Measurements from ENCODE around the gene PCDHGA1. TPM values are rescaled to one million over a fixed set of nuclear protein-coding genes. Genes with fewer than 3 reads are reported as not detected.

PCDHGA1 gene
- total and polyA plus RNA-seq, 2 of the 4 experiments (the other 2 are of a cell fraction): 0.90 to 0.92 TPM

GRCh38 chr5:141440341-141440740 is 110.0 kb downstream of the PCDHGA1 start:
- H2BK120ac ChIP-seq (ENCODE audit: low read depth, low read length): no peak overlapping the region
- dilution Hi-C loops (cut with HindIII; ENCODE audit: low sequenced_read_pairs, unreplicated experiment) (no loop called here), in situ Hi-C loops (cut with MboI; ENCODE audit: low sequenced_read_pairs) (no loop called here), intact Hi-C loops (cut with micrococcal nuclease) (no loop called here)
- WGBS, 2 experiments (ENCODE audit: extremely low coverage in 2 of 2, insufficient read length in 1 of 2): 93% methylated on average over 3 of the region's 9 CpGs; no CpG with 5 or more reads in 1 of the 2 experiments
- H4K91ac ChIP-seq (ENCODE audit: insufficient read depth, low read depth, low read length): no peak overlapping the region
- H4K8ac ChIP-seq (ENCODE audit: low read depth in 2 of 2, low read length in 2 of 2): no peak overlapping the region
- no peak overlapping the region for H3K18ac ChIP-seq (ENCODE audit: low read depth, low read length)
- H3K4me3 ChIP-seq (ENCODE audit: insufficient read depth, low read depth, low read length): no peak overlapping the region
- H2AK9ac ChIP-seq (replicated peaks; ENCODE audit: low read depth, low read length, poor library complexity): no peak overlapping the region
- no peak for DNase-seq
- H3K14ac ChIP-seq (replicated peaks; ENCODE audit: low read depth, low read length): no peak overlapping the region
- ChIA-PET POLR2A (ENCODE audit: unreplicated experiment) (no interaction called here), CTCF (interaction anchor here (0.8 kb wide), 1 partner anchor 10 kb away, joined by 3 read pairs; the partner anchor contains the start of gene PCDHGA12)
- H4K5ac ChIP-seq (ENCODE audit: low read depth, low read length): no peak overlapping the region
- BruUV-seq (replicated peaks): no TSS peak
- H2BK20ac ChIP-seq (ENCODE audit: low read depth, low read length): no peak overlapping the region
- no peak overlapping the region for H2AFZ ChIP-seq (replicated peaks; ENCODE audit: low read length, poor library complexity)
- no peak overlapping the region for H2AK5ac ChIP-seq (ENCODE audit: low read depth, low read length)
- peaks cover 11% of the 10 kb centered on the region for H3K36me3 ChIP-seq (ENCODE audit: control insufficient read depth, insufficient read depth, low read length)
- no peak overlapping the region for H3K23ac ChIP-seq (ENCODE audit: low read depth, low read length)
- no peak overlapping the region for H3K27ac ChIP-seq (ENCODE audit: insufficient read depth, low read length)
- H3K4me1 ChIP-seq (ENCODE audit: control insufficient read depth, insufficient read depth, low read length): peaks cover 2% of the 10 kb centered on the region; the same call in 1 of the 2 replicates
- H3K56ac ChIP-seq (ENCODE audit: extremely low read depth, insufficient read depth, low read length): no peak overlapping the region
- no peak overlapping the region for H3K9ac ChIP-seq (ENCODE audit: low read depth, low read length)
- no peak overlapping the region for H2BK5ac ChIP-seq (ENCODE audit: low read depth, low read length, poor library complexity, severe bottlenecking)
- peaks cover 28 to 33% of the 10 kb centered on the region in 2 experiments for H3K79me1 ChIP-seq (ENCODE audit: low read depth in 1 of 2, low read length in 2 of 2)
- no peak overlapping the region for H3K4ac ChIP-seq (ENCODE audit: low read depth, low read length)
- ATAC-seq (ENCODE audit: low read depth): no peak
- TF ChIP-seq FOS (IDR thresholded peaks at IDR 0.05; ENCODE audit: low read depth, low read length) (no peak), NFE2L2 (IDR thresholded peaks at IDR 0.05; ENCODE audit: low read depth, low read length) (no peak), ELK1 (IDR thresholded peaks at IDR 0.05; ENCODE audit: borderline replicate concordance, low read depth, low read length) (no peak), RFX5 (IDR thresholded peaks at IDR 0.05; ENCODE audit: low read depth, low read length) (no peak), CEBPB (IDR thresholded peaks at IDR 0.05; ENCODE audit: low read depth, low read length) (no peak), RCOR1 (IDR thresholded peaks at IDR 0.05; ENCODE audit: insufficient replicate concordance, low read length) (no peak), MAFK (IDR thresholded peaks at IDR 0.05; ENCODE audit: low read depth, low read length) (no peak), USF2 (IDR thresholded peaks at IDR 0.05; ENCODE audit: low read depth, low read length) (no peak), POLR2A (IDR thresholded peaks at IDR 0.05; ENCODE audit: low read depth, low read length) (no peak), CTCF (conservative IDR thresholded peaks at IDR 0.05; ENCODE audit: low read depth, low read length) (no peak)
- H3K4me2 ChIP-seq (ENCODE audit: low read depth, low read length): no peak overlapping the region
- no peaks in the 10 kb centered on the region for H4K20me1 ChIP-seq (ENCODE audit: insufficient read depth, low read length)
- H3K9me1 ChIP-seq (ENCODE audit: insufficient read depth, low read length): no peaks in the 10 kb centered on the region
- peaks cover 10% of the 10 kb centered on the region; the same call in 1 of the 2 replicates for H3K9me3 ChIP-seq (ENCODE audit: control insufficient read depth, insufficient read depth, low read length)
- H2BK15ac ChIP-seq (ENCODE audit: low read depth, low read length): no peak overlapping the region
- no peaks in the 10 kb centered on the region for H3K27me3 ChIP-seq (ENCODE audit: control insufficient read depth, insufficient read depth, low read length)
